Stimulated activated CD8-positive, alpha-beta memory T cell treated with anti-CD3 and anti-CD28 coated beads, Interleukin-7, amount 100 ng/mL, for 48 hours (primary cell): ENCODE measurements around the gene WDR48.

Source experiments
- DNase-seq, 2 donors: peaks; one replicate each; pipeline ENCODE4 v3.0.0-alpha.2; 2020; ENCODE audit warnings: low read depth in 1 of 2; ENCODE audit errors: extremely low read depth in 1 of 2

The WDR48 gene

GRCh38 chr3:39137435-39137936 is 85.7 kb downstream of the WDR48 start:
- DNase-seq = no peak

GRCh38 chr3:39137991-39138803 is 86.4 kb downstream of the WDR48 start:
- no peak for DNase-seq

- DNase-seq = no peak
Measured at GRCh38 chr3:39138804-39139415, 87.1 kb downstream of the WDR48 start.

- no peak for DNase-seq
Measured at GRCh38 chr3:39139442-39139841, 87.6 kb downstream of the WDR48 start.

GRCh38 chr3:39140341-39140971 is 88.6 kb downstream of the WDR48 start:
- no peak for DNase-seq

- no peak for DNase-seq
Measured at GRCh38 chr3:39141171-39141995, 89.6 kb downstream of the WDR48 start.

- no peak for DNase-seq
Measured at GRCh38 chr3:39142067-39142466, 90.3 kb downstream of the WDR48 start.

- DNase-seq = no peak
Measured at GRCh38 chr3:39143051-39143885, 91.5 kb downstream of the WDR48 start.

- DNase-seq = no peak
Measured at GRCh38 chr3:39144095-39144747, 92.4 kb downstream of the WDR48 start.

GRCh38 chr3:39144748-39145380 is 93.0 kb downstream of the WDR48 start:
- no peak for DNase-seq

- DNase-seq = no peak
Measured at GRCh38 chr3:39146083-39146501, 94.3 kb downstream of the WDR48 start.
